Measurements from ENCODE around the gene PCSK9.

Gene PCSK9

GRCh38 chr1:55052221-55053142 is 13.1 kb downstream of the PCSK9 start:
- DNase-seq (ENCODE audit: low spot score), result no peak
- in situ Hi-C loops (cut with MboI; ENCODE audit: low sequenced_read_pairs, unreplicated experiment), result no loop called here
- TF ChIP-seq CTCF (IDR thresholded peaks at IDR 0.05; ENCODE audit: borderline replicate concordance, control extremely low read depth, extremely low read depth, insufficient read depth, missing control alignments), result no peak

GRCh38 chr1:55053265-55053954 is 14.1 kb downstream of the PCSK9 start:
- TF ChIP-seq CTCF (IDR thresholded peaks at IDR 0.05; ENCODE audit: borderline replicate concordance, control extremely low read depth, extremely low read depth, insufficient read depth, missing control alignments), result no peak
- in situ Hi-C loops (cut with MboI; ENCODE audit: low sequenced_read_pairs, unreplicated experiment), result no loop called here
- DNase-seq (ENCODE audit: low spot score), result no peak

GRCh38 chr1:55054396-55054795 is 15.0 kb downstream of the PCSK9 start:
- in situ Hi-C loops (cut with MboI; ENCODE audit: low sequenced_read_pairs, unreplicated experiment), result no loop called here
- no peak for DNase-seq (ENCODE audit: low spot score)
- no peak for TF ChIP-seq CTCF (IDR thresholded peaks at IDR 0.05; ENCODE audit: borderline replicate concordance, control extremely low read depth, extremely low read depth, insufficient read depth, missing control alignments)

GRCh38 chr1:55055084-55055882 is 15.9 kb downstream of the PCSK9 start:
- no peak for TF ChIP-seq CTCF (IDR thresholded peaks at IDR 0.05; ENCODE audit: borderline replicate concordance, control extremely low read depth, extremely low read depth, insufficient read depth, missing control alignments)

GRCh38 chr1:55055951-55056631 is 16.7 kb downstream of the PCSK9 start:
- TF ChIP-seq CTCF (IDR thresholded peaks at IDR 0.05; ENCODE audit: borderline replicate concordance, control extremely low read depth, extremely low read depth, insufficient read depth, missing control alignments), result no peak
- in situ Hi-C loops (cut with MboI; ENCODE audit: low sequenced_read_pairs, unreplicated experiment), result no loop called here
- DNase-seq (ENCODE audit: low spot score), result no peak

More at GRCh38 chr1:55055084-55055882, 15.9 kb downstream of the PCSK9 start:
- no peak for DNase-seq (ENCODE audit: low spot score)
- in situ Hi-C loops (cut with MboI; ENCODE audit: low sequenced_read_pairs, unreplicated experiment), result no loop called here

GRCh38 chr1:55056632-55056992 is 17.3 kb downstream of the PCSK9 start:
- in situ Hi-C loops (cut with MboI; ENCODE audit: low sequenced_read_pairs, unreplicated experiment), result no loop called here
- TF ChIP-seq CTCF (IDR thresholded peaks at IDR 0.05; ENCODE audit: borderline replicate concordance, control extremely low read depth, extremely low read depth, insufficient read depth, missing control alignments), result no peak
- DNase-seq (ENCODE audit: low spot score), result no peak
